Stimulated activated CD8-positive, alpha-beta memory T cell treated with anti-CD3 and anti-CD28 coated beads, Interleukin-4, amount 100 ng/mL, for 1 hour (primary cell): ENCODE data around the gene RBM39.

Experiments
- DNase-seq, 2 donors: peaks; one replicate each; pipeline ENCODE4 v3.0.0-alpha.2; 2020; ENCODE audit warnings: low read depth in 2 of 2, low spot score in 1 of 2

The RBM39 gene

GRCh38 chr20:35680452-35681183 is 61.4 kb downstream of the RBM39 start:
- no peak for DNase-seq

GRCh38 chr20:35674921-35675320 is 67.1 kb downstream of the RBM39 start:
- DNase-seq: no peak

GRCh38 chr20:35673884-35674283 is 68.2 kb downstream of the RBM39 start:
- DNase-seq: no peak

- no peak for DNase-seq
Measured at GRCh38 chr20:35669681-35670080, 72.4 kb downstream of the RBM39 start.

- no peak for DNase-seq
Measured at GRCh38 chr20:35669221-35669620, 72.8 kb downstream of the RBM39 start.

- no peak for DNase-seq
Measured at GRCh38 chr20:35665949-35666288, 76.1 kb downstream of the RBM39 start.

GRCh38 chr20:35664466-35665206 is 77.4 kb downstream of the RBM39 start, which contains the start of the genes CPNE1 and RBM12:
Gene CPNE1, minus strand, starts transcription at chr20:35664900. Its CDS starts 31,977 bp downstream, at chr20:35632923.
Gene RBM12, minus strand, starts transcription at chr20:35664900. Its CDS starts 9,578 bp downstream, at chr20:35655322.
- peak; percentile 80 to 86 for DNase-seq

DNA sequence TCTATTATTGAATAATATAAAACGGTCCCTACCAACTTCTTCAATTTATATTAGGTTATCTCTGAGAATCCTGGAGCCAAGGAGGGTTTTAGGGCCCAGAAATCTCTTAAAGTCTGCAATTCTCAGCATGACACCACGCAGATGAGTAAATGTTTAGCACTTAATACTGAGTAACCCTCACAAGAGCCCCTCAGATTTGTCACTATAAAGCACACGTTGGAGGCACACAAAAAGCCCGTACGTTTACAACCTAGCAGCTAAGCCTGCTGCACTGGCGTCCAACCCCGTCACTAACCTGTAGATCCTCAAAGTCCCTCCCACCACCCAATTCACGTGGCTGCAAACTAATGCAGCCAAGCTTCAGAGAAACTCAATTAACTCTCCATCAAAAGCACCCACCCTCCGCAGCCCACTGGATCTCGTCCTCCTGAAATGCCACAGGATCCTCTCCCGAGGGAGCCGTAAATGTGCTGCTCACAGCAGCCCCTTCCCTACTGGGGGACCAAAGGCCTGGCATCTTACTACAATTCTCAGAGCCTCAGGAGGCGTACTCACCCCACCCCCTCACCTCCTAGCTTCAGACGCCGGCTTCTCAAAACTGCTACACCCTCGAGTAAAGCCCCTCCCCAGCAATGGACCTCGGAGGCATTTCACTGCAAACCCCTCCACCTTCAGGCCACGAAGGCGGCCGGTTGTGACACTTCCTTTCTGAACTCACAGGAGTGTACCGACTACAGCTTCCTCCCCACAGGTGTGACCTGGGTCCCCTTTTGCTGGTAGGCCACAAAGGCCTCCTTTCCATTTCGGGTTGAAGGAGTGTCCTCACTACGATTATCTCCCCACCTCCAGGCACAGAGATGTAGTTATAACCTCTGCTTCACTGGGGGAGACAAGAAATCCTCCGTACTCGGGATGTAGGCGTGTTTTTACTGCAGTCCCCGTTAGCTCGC is 78.3 kb downstream of the RBM39 start:
- DNase-seq: peak; percentile 19 to 35

DNA sequence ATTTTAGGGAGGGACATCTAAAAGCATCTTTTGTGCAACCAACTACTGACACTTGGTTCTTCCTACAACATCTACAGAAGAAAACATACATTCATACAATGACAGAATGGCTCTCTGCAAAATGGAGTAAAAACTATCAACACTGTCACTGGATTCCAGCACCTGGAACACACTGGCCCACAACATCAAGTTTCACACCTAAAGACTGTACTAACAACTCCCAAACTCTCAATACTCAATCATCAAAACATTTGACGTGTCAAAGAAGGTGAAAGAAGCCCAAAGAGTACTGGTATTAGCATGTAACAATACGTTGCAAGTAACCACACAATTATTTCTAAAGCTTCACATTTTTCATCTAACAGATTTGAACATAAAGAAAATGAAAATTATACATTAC is 79.5 kb downstream of the RBM39 start:
- DNase-seq: no peak

DNA sequence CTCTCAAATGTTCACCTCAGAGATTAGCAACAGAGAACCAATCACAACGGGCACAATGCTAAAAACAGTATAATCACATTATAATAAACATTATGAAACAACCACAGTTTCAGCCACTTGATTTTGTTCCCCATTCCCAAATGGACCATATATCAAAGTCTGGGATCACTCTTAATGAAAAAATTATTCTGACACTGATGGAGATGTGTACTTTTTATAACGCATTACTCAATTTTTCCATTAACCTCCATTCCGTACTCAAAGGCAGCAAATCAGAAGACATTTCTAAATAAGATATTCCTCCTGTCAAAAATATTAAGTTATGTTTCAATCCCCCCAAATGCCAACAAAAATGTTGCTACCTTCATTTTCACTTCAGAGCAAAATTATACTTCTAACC is 80.2 kb downstream of the RBM39 start:
- DNase-seq: no peak

DNA sequence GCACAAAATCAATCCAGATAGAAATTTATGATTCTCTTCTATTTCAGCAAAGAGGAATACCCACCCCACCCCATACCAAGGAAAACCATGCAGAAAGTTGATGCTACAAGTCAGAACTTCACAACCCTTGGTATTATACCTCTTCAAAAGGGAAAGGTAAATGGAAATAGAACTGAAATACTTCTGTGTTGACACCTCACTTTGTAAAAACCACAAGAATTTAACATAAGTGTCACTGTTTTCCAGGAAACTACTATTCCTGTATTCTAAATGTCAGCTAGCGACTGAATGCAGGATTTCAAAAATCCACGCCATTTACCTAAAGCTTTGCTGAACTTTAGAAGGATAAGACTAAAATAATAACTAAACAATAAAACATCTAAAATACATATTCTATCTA is 81.0 kb downstream of the RBM39 start:
- DNase-seq: no peak

DNA sequence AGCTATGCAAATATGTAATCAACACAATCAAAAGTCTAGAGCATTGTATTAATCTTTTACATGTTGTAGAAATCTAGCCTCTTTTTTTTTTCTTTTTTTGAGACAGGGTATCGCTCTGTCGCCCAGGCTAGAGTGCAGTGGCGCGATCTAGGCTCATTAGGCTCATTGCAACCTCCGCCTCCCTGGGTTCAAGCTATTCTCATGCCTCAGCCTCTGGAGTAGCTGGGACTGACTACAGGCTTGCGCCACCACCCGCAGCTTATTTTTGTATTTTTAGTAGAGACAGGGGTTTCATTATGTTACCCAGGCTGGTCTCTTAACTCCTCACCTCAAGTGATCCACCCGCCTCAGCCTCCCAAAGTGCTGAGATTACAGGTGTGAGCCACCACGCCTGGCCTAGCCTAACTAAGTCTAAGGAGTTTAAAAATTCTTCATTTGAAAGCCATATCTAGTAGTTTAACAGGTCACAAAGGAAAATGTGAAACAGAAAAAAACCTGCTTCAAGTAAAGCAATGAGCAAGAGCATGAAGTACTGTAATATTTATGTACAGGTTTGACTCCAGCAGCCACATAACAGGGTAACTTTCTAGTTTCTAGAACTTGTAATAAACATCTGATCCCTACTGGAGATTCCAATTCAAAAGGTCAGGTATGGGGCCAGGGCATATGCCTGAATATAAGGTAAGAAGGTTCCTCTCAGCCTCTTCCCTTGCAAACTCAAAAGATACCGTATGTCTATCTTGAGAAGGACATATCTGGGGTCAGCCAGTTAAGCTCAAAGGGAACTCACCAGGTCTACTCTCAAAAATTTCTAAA is 81.7 kb downstream of the RBM39 start:
- DNase-seq: no peak

DNA sequence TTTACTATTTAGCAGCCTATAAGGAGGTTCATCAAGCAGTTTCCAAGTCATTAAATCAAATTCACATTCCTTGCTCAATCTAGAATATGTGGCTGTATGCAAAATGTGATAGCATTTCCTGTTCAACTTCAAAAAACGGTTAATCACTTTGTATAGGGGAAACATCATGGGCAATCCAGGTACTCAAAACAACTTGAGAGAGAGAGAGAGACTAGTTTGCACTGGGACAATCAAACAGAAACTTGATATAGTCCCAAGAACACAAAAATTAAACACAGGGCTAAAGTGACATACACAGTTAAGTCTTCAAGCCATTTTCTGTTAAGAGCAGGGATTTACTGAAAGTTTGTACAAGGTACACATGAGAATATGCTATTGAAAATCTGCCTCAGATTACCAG is 84.8 kb downstream of the RBM39 start:
- DNase-seq: no peak

- DNase-seq: no peak
Measured at GRCh38 chr20:35654415-35654814, 87.6 kb downstream of the RBM39 start.

- DNase-seq: no peak
Measured at GRCh38 chr20:35653893-35654292, 88.2 kb downstream of the RBM39 start.
